IPS DF 4.7 (cell line): ENCODE data around the gene GMNC.

Experiments
- DNase-seq: peaks from one replicate; pipeline ENCODE4 v3.0.0-alpha.2; 2013; ENCODE audit warnings: low spot score; ENCODE audit errors: extremely low read depth

Gene GMNC

DNA sequence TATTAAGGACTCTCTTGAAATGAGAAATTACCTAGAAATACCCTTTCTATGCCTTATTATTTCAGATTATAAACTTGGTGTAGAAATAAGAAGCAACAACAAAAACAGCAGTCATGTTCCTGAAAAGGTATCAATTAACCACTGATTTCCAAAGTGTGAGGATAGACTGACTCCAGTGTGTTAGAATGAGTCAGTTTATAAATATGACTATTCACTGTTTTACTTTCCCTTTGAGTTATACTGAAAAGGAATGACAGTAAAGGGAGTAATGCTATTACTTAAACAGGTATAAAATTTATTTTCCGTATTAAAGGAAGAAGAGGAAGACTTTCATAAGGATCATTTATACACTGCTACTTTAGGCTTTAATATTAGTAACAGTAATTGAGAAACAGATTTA is 12.9 kb downstream of the GMNC start:
- DNase-seq = no peak

DNA sequence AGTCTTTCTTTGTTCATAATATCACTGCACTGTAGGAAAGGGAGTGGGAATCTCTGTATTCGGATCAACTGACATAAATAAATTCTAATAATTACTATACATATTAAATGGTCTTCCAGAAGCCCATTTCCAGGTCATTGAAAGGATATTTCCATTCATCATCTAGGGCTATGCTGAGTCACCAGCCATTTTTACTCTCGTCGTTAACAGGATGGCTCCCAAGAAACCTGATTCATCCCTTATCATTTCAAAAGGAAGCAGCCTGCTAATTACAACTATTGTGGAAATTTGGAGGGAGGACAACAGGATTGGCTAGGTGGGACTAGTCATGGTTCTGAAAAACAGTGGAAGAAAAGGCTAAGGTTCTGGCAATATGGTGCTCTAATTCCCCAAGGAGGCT is 13.6 kb downstream of the GMNC start:
- no peak for DNase-seq

DNA sequence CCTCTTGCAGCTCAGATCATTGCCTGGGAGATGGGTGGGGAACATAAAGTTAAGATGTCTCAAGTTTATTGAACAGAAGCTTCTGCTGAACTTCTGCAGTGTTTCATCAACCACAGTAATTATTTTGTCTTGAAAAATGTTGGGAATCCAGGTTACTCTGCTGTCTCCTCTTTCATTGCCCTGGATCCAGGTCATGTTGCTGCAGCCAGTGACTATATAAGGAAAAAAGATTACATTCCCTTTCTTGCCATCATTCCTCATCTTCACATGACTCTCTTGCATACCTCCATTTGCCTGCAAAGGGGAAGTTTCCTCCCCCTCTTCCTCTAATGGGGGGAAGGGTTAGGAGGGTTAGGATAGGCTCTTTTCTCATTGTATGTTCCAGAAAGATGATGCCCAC is 15.1 kb downstream of the GMNC start:
- no peak for DNase-seq

DNA sequence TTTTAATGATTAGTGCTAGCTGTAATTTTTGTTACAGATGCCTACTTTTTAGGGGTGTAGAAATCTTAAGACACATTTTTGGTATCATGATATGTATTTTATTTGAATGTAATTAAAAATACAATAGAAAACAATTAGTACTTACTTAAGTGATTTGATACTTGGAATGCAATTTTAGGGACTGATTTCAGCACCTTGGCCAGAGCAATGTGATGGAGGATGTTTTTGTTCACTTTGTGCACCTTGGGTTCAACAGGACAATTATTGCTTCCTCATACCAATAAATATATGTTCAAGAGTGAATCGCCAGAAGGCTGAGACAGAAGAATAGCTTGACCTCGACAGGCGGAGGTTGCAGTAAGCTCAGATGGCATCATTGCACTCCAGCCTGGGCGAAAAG is 22.3 kb downstream of the GMNC start:
- DNase-seq = no peak

DNA sequence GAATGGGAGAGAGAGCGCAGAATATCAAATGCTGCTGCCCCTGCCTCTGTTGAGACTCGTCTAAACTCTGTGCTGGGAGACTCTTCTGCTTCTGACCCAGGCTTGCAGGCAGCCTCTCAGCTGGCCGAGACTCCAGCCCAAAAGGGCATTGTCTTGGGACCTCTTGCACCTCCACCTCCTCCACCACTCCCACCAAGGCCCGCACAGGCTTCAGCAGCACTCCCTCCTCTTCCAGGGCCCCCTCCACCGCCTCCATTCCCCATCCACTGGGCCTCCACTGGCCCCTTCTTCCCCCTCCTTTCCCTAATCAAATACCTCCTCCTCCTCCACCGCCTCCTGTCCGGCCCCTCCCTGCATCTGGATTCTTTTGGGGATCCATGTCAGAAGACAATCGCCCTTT is 31.3 kb downstream of the GMNC start:
- DNase-seq = no peak

DNA sequence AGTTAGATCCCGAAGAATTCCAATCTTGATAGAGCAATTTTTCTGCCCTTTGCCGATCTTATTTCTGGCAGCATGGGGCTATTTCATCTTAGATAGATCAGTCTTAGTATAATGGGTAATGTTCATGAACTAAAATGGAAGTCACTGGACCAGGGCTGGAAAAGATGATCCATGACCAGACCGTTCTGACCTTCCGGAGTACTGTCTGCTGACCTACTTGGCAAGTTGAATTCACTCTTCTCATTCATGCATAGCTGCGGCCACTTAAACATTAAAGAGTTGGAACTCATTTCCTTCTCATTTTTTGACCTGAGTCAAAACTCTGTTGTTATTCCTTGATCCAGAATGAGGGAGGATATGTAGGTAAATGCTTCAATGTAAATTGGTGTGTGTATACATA is 32.5 kb downstream of the GMNC start:
- DNase-seq = no peak

DNA sequence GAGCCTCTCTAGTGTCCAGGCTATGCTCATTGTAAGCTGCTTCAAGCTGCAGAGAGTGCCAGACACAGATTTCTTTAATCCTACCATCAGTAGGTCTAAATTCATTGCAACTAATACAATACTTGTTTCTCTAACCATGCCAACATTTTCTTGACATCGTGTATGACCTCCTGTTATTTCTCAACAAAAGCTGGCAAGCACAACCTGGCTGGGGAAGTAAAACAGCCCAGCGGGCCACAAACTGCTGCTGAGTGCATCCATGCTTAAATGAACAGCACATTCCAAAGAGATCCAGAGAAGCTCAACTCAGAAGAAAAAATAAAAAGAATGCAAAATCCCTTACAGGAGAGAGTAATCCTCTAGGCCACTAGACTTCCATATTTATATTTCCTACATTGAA is 36.5 kb downstream of the GMNC start:
- no peak for DNase-seq

DNA sequence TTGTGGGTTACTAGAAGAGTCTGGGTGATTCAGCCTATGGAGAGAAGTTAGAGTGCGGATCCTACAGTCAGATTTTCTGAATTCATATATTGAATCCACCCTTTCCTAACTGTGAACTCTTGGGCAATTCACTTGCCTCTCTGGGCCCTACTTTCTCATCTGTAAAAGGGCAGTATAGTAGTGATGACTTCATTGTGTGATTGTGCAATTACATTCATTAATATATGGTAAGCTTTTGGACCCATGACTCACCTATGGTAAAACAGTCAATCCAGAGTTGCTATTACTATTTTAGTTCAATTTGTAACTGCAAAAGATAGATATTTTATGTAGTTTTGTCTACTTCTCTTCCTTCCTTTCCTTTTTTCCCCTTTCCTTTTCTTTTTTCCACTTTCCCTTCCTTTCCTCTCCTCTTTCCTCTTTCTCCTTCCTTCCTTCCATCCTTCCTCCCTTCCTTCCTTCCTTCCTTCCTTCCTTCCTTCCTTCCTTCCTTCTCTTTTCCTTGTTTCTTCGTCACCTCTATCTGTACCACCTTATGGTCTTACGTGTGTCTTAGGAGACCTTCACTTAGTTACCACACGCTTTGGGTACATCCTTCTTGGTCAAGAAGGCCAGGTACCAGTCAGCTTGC is 37.0 kb downstream of the GMNC start:
- no peak for DNase-seq

DNA sequence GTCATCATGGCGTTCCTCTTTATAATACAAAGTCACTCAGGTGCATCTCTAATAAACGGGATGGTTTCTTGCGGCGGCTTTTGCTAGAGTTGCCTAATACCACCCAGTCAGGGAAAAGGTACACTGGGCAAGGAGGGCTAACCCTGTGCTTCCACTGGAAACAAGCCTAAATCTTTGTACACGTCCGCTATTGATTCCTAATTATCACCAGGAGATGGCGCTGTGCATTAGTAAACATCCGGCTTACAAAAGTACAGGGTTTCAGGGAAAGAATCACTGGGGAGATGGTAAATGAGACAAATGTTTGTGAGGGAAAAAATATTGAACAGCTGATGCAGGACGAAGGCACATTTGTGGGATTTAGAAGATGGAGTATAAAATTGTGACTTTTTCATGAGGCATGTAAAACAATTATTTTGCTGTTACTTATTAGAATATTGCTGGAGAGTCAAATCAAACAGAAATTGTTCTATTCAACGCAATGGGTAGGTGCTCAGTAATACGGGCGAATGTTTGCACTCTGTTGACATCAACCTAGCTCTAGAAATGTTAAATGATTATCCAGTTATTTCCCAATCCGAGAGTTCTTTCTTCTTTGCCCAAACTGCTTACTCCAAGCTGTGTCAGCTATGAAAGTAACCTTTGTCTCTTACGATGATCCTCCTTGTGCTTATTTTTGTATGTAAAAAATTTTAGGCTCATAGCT is 50.6 kb downstream of the GMNC start:
- peak; percentile 44 for DNase-seq

DNA sequence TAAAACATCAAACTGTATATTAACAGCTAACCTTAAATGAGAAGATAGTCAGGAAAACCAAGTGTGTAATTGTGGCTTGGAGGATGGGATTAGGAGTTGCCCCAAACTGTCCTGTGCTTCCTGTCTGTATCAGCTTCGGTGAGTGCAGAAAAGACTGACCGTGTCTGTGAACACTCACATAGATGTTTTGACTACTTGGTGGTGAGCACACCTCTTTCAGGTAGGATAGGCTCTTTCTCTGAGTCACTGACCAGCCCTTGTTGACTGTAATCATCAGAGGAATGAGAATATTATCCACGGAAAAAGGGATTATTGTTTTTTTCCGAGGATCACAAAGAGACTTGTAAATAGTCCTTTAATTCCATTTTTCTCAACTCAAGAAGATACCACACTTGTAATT is 51.5 kb downstream of the GMNC start:
- no peak for DNase-seq

DNA sequence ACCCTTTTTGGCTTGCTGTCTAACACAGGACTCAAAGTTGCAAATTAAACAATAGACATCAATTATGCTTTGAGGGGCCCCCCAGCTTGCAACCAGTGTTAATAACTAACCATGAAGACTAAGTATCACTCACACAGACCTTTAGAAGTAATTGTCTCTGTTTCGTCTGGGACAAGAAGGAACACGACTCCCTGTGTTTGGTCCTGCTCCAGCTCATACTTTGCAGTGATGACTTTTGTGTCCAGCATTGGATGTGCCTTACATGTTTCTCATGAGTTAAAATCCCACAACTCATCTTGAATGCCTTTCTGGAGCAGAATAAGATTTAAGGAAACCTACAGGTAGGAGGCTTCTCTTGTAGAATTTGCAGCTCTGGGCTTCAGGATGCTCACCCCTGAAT is 53.1 kb downstream of the GMNC start:
- DNase-seq = no peak

DNA sequence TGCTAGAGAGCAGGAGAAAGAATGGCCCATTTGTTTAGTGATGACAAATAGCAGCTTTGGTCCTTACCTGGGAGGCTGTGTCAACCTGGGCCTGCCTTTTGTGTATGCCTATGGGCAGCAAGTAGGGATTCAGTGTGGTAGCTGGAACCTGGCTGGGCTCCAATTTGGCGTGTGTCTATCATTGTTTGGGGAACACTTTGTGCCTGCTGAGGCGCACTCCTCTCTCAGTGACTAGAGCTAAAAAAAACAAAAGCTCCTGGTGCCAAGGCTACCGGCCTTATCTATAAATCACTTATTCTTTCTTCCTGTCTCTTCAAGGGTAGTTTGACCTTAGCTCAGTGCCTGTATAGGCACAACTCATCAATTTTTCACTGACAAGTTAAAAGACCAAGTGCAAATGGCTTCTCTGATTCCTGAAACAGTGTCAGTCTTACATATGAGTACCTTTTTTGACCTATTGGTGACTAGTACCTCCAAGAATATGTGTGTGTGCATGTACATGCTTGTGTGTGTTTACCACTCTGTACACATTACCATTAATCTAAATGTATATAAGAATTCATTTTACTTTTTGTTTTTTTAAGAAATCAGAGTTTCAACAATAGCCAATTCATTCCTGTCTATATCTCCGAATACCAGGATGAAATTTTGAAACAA is 54.6 kb downstream of the GMNC start:
- DNase-seq = no peak
